GM13976 (cell line): ENCODE data around the gene ZNF26.

Experiments
- DNase-seq: peaks from one replicate; pipeline ENCODE4 v3.0.0; 2012; ENCODE audit warnings: low spot score
- in situ Hi-C: fragments of 300-500 bp; cut with MboI; formaldehyde crosslinking; loops from one replicate; pipeline ENCODE4 v1.12.0; 2022; ENCODE audit warnings: low sequenced_read_pairs, mixed read lengths, inconsistent platforms; ENCODE audit not compliant: unreplicated experiment
- TF ChIP-seq, protein P1 (sequence below): IDR thresholded peaks from 2 replicates; pipeline ENCODE4 v1.5.1; 2012; ENCODE audit warnings: borderline replicate concordance, mild to moderate bottlenecking; ENCODE audit not compliant: insufficient read depth; ENCODE audit errors: extremely low read depth, missing control alignments, control extremely low read depth

ZNF26 gene

DNA sequence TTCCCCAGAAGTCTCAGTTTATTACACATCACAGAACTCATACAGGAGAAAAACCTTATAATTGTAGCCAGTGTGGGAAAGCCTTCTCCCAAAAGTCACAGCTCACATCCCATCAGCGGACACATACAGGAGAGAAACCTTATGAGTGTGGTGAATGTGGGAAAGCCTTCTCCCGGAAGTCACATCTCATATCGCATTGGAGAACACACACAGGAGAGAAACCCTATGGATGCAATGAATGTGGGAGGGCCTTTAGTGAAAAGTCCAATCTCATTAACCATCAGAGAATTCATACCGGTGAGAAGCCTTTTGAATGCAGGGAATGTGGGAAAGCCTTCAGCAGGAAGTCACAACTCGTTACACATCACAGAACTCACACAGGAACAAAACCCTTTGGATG is 71.3 kb downstream of the ZNF26 start:
- TF ChIP-seq, protein P1, sequence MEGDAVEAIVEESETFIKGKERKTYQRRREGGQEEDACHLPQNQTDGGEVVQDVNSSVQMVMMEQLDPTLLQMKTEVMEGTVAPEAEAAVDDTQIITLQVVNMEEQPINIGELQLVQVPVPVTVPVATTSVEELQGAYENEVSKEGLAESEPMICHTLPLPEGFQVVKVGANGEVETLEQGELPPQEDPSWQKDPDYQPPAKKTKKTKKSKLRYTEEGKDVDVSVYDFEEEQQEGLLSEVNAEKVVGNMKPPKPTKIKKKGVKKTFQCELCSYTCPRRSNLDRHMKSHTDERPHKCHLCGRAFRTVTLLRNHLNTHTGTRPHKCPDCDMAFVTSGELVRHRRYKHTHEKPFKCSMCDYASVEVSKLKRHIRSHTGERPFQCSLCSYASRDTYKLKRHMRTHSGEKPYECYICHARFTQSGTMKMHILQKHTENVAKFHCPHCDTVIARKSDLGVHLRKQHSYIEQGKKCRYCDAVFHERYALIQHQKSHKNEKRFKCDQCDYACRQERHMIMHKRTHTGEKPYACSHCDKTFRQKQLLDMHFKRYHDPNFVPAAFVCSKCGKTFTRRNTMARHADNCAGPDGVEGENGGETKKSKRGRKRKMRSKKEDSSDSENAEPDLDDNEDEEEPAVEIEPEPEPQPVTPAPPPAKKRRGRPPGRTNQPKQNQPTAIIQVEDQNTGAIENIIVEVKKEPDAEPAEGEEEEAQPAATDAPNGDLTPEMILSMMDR, result no peak
- in situ Hi-C loops, result no loop called here

DNA sequence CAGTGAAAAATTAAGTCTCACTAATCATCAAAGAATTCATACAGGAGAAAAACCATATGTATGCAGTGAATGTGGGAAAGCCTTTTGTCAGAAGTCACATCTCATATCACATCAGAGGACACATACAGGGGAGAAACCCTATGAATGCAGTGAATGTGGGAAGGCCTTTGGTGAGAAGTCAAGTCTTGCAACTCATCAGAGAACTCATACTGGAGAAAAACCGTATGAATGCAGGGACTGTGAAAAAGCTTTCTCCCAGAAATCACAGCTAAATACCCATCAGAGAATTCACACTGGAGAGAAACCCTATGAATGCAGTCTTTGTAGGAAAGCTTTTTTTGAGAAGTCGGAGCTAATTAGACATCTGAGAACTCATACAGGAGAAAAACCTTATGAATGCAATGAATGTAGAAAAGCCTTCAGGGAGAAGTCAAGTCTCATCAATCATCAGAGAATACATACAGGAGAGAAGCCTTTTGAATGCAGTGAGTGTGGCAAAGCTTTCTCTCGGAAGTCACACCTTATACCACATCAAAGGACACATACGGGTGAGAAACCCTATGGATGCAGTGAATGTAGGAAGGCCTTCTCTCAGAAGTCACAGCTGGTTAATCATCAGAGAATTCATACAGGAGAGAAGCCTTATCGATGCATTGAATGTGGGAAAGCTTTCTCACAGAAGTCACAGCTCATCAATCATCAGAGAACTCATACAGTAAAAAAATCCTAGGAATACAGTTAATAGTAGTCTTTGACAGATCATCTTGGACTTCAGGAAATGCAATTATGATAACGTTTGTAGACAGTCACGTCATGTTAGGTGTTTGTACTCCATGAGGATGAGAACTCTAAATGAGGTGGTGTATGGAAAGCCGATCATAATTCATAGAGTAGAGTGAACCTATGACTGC is 72.3 kb downstream of the ZNF26 start:
- no peak for DNase-seq
- TF ChIP-seq, protein P1, result no peak
- in situ Hi-C loops, result no loop called here

More for the DNA sequence above, 71.3 kb downstream of the ZNF26 start:
- DNase-seq, result no peak

DNA sequence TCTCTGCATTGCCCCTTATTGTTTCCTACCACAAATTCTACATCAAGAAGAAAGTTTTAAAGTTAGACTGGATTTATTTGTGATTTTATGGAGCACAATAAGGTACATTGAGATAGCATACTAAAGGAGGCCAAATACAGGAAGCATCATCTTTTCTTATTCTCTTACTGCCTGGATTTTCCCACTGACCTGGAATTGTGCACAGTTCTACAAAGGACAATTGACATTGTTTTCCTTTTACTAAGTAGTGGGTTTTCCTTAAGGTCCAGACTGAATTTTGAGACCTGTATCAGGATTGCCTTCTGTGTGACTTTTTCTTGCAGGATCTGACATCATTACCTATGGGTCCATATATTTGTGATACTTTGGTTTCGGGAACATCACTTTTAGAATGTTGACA is 75.8 kb downstream of the ZNF26 start:
- TF ChIP-seq, protein P1, result no peak
- in situ Hi-C loops, result no loop called here
- no peak for DNase-seq

DNA sequence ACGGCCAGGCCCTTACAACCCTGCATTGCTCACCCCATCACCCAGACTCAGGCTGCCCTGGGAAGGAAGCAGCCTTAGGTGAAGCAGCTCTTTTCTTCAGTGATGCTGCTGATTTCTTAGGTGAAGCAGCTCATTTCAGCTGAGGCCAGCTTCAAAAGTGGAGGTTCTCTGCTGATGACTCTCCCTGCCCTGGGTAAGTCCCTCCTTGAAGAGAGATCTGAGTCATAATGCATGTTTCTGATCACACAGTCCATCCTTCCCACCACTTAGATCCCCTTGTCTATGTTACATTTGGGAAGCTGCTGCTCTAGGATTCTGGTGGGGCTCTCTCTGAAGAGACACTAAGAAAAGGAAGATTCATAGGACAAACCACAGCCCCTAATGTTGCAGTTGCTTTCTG is 77.4 kb downstream of the ZNF26 start:
- TF ChIP-seq, protein P1, result no peak
- DNase-seq, result no peak
- in situ Hi-C loops, result no loop called here

DNA sequence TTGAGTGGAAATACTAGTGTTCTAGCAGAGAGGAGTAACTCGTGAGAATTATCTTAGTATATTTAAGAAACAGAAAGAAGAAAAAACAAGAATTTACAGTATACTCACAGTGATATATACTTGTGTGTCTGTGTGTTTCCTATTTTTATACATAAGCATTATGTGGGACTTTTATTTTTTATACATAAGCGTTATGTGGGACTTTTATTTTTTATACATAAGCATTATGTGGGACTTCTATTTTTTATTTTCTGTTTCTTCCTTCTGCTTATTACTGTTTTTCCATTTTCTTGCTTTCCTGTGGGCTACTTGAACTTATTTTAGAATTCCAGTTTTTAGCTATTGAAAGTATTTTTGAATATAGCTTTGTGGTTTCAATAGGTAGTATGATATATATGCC is 87.7 kb downstream of the ZNF26 start:
- DNase-seq, result no peak
- TF ChIP-seq, protein P1, result no peak
- in situ Hi-C loops, result no loop called here
